ENCODE measurements around the gene LRRN4. TPM values are rescaled to one million over a fixed set of nuclear protein-coding genes. Genes with fewer than 3 reads are reported as not detected.

LRRN4 gene
- total and polyA plus RNA-seq, 2 of the 4 experiments (the other 2 are of a cell fraction), result under 0.01 to 0.19 TPM

GRCh38 chr20:6061544-6061943, 7.7 kb upstream of the LRRN4 start:
- Histone ChIP-seq H3K27ac (ENCODE audit: insufficient read depth, low read length) (no peak overlapping the region), H3K14ac (replicated peaks; ENCODE audit: low read depth, low read length) (no peak overlapping the region), H4K5ac (ENCODE audit: low read depth, low read length) (no peak overlapping the region), H4K91ac (ENCODE audit: insufficient read depth, low read depth, low read length) (no peak overlapping the region), H2BK5ac (ENCODE audit: low read depth, low read length, poor library complexity, severe bottlenecking) (no peak overlapping the region), H3K18ac (ENCODE audit: low read depth, low read length) (no peak overlapping the region), H3K23ac (ENCODE audit: low read depth, low read length) (no peak overlapping the region), H2AK5ac (ENCODE audit: low read depth, low read length) (no peak overlapping the region), H3K9me1 (ENCODE audit: insufficient read depth, low read length) (no peaks in the 10 kb centered on the region), H3K4me3 (ENCODE audit: insufficient read depth, low read depth, low read length) (no peak overlapping the region), H2BK20ac (ENCODE audit: low read depth, low read length) (no peak overlapping the region), H2AK9ac (replicated peaks; ENCODE audit: low read depth, low read length, poor library complexity) (no peak overlapping the region), H3K9ac (ENCODE audit: low read depth, low read length) (no peak overlapping the region), H2BK120ac (ENCODE audit: low read depth, low read length) (no peak overlapping the region), H3K4me2 (ENCODE audit: low read depth, low read length) (no peak overlapping the region), H3K79me1 (ENCODE audit: low read depth in 1 of 2, low read length in 2 of 2) (no peaks in the 10 kb centered on the region), H2BK15ac (ENCODE audit: low read depth, low read length) (no peak overlapping the region), H2AFZ (replicated peaks; ENCODE audit: low read length, poor library complexity) (no peak overlapping the region), H3K27me3 (ENCODE audit: control insufficient read depth, insufficient read depth, low read length) (peaks cover 12% of the 10 kb centered on the region), H4K8ac (ENCODE audit: low read depth in 2 of 2, low read length in 2 of 2) (no peak overlapping the region), H3K9me3 (ENCODE audit: control insufficient read depth, insufficient read depth, low read length) (no peaks in the 10 kb centered on the region), H3K4me1 (ENCODE audit: control insufficient read depth, insufficient read depth, low read length) (no peaks in the 10 kb centered on the region; the same call in 1 of the 2 replicates), H4K20me1 (ENCODE audit: insufficient read depth, low read length) (no peaks in the 10 kb centered on the region), H3K56ac (ENCODE audit: extremely low read depth, insufficient read depth, low read length) (no peak overlapping the region), H3K4ac (ENCODE audit: low read depth, low read length) (no peak overlapping the region), H3K36me3 (ENCODE audit: control insufficient read depth, insufficient read depth, low read length) (no peaks in the 10 kb centered on the region)
- BruUV-seq (replicated peaks), result no TSS peak
- TF ChIP-seq FOS (IDR thresholded peaks at IDR 0.05; ENCODE audit: low read depth, low read length) (no peak), MAFK (IDR thresholded peaks at IDR 0.05; ENCODE audit: low read depth, low read length) (no peak), RFX5 (IDR thresholded peaks at IDR 0.05; ENCODE audit: low read depth, low read length) (no peak), MAZ (IDR thresholded peaks at IDR 0.05; ENCODE audit: borderline replicate concordance, low read depth, low read length) (no peak), POLR2A (IDR thresholded peaks at IDR 0.05; ENCODE audit: low read depth, low read length) (no peak), CEBPB (IDR thresholded peaks at IDR 0.05; ENCODE audit: low read depth, low read length) (no peak), SMC3 (IDR thresholded peaks at IDR 0.05; ENCODE audit: low read depth, low read length) (no peak), BHLHE40 (IDR thresholded peaks at IDR 0.05; ENCODE audit: low read depth, low read length) (no peak), CHD1 (IDR thresholded peaks at IDR 0.05; ENCODE audit: low read depth, low read length) (no peak), NFE2L2 (IDR thresholded peaks at IDR 0.05; ENCODE audit: low read depth, low read length) (no peak), RCOR1 (IDR thresholded peaks at IDR 0.05; ENCODE audit: insufficient replicate concordance, low read length) (no peak), USF2 (IDR thresholded peaks at IDR 0.05; ENCODE audit: low read depth, low read length) (no peak), MXI1 (IDR thresholded peaks at IDR 0.05; ENCODE audit: borderline replicate concordance, low read depth, low read length) (no peak), RAD21 (IDR thresholded peaks at IDR 0.05; ENCODE audit: low read length) (no peak)
- TF ChIP-seq, protein P1, sequence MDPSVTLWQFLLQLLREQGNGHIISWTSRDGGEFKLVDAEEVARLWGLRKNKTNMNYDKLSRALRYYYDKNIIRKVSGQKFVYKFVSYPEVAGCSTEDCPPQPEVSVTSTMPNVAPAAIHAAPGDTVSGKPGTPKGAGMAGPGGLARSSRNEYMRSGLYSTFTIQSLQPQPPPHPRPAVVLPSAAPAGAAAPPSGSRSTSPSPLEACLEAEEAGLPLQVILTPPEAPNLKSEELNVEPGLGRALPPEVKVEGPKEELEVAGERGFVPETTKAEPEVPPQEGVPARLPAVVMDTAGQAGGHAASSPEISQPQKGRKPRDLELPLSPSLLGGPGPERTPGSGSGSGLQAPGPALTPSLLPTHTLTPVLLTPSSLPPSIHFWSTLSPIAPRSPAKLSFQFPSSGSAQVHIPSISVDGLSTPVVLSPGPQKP (IDR thresholded peaks at IDR 0.05; ENCODE audit: borderline replicate concordance, low read depth, low read length), result no peak
- TF ChIP-seq, protein P2, sequence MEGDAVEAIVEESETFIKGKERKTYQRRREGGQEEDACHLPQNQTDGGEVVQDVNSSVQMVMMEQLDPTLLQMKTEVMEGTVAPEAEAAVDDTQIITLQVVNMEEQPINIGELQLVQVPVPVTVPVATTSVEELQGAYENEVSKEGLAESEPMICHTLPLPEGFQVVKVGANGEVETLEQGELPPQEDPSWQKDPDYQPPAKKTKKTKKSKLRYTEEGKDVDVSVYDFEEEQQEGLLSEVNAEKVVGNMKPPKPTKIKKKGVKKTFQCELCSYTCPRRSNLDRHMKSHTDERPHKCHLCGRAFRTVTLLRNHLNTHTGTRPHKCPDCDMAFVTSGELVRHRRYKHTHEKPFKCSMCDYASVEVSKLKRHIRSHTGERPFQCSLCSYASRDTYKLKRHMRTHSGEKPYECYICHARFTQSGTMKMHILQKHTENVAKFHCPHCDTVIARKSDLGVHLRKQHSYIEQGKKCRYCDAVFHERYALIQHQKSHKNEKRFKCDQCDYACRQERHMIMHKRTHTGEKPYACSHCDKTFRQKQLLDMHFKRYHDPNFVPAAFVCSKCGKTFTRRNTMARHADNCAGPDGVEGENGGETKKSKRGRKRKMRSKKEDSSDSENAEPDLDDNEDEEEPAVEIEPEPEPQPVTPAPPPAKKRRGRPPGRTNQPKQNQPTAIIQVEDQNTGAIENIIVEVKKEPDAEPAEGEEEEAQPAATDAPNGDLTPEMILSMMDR (conservative IDR thresholded peaks at IDR 0.05; ENCODE audit: low read depth, low read length), result no peak
- no peak for DNase-seq
- in situ Hi-C loops (cut with MboI; ENCODE audit: low sequenced_read_pairs) (no loop called here), dilution Hi-C loops (cut with HindIII; ENCODE audit: low sequenced_read_pairs, unreplicated experiment) (no loop called here), intact Hi-C loops (cut with micrococcal nuclease) (no loop called here)
- 20% methylated on average over 1 of the region's 2 CpGs; no CpG with 5 or more reads in 1 of the 2 experiments for WGBS, 2 experiments (ENCODE audit: extremely low coverage in 2 of 2, insufficient read length in 1 of 2)
- POLR2A ChIA-PET (ENCODE audit: unreplicated experiment), result no interaction called here
- ATAC-seq (ENCODE audit: low read depth), result no peak
- CTCF ChIA-PET, result no interaction called here

All from IMR-90 (cell line).